Kidney epithelial cell (primary cell): ENCODE data around the gene ZNF180. TPM values are rescaled to one million over a fixed set of nuclear protein-coding genes. Genes with fewer than 3 reads are reported as not detected.

Experiments used
- DNase-seq: peaks from one replicate; pipeline ENCODE4 v3.0.0-alpha.2; 2010; ENCODE audit warnings: low read depth
- H3K27me3 ChIP-seq: 2 replicates; pipeline ENCODE4 v1.6.0; 2011; ENCODE audit warnings: low read length; ENCODE audit not compliant: control insufficient read depth, insufficient read depth
- H3K36me3 ChIP-seq: 2 replicates; pipeline ENCODE4 v1.5.1; 2011; ENCODE audit warnings: low read length; ENCODE audit not compliant: control insufficient read depth, insufficient read depth
- H3K4me3 ChIP-seq: 2 replicates; pipeline ENCODE4 v1.5.1; 2011; ENCODE audit warnings: low read depth, mild to moderate bottlenecking, control low read depth, low read length
- CTCF ChIP-seq: IDR thresholded peaks from 2 replicates; pipeline ENCODE4 v1.5.1; 2011; ENCODE audit warnings: mild to moderate bottlenecking, moderate library complexity, low read length, control low read depth, inconsistent platforms; ENCODE audit not compliant: insufficient read depth, poor library complexity, severe bottlenecking
- total RNA-seq: library from RNA; depleted of rRNA; stranded (reverse); fragments of >200 nt; gene quantifications from 2 replicates; pipeline ENCODE4 v1.2.3, GENCODE V29; 2015

The ZNF180 gene
- total RNA-seq, 1 donor from 2014 or later: 16.6 TPM

GRCh38 chr19:44451687-44452086 is 48.6 kb downstream of the ZNF180 start:
- Histone ChIP-seq H3K27me3 (no peaks in the 10 kb centered on the region), H3K36me3 (no peaks in the 10 kb centered on the region), H3K4me3 (no peak overlapping the region)
- no peak for DNase-seq
- no peak for TF ChIP-seq CTCF

GRCh38 chr19:44447916-44448674 is 52.2 kb downstream of the ZNF180 start, which contains the start of gene ZNF229:
Gene ZNF229 (minus strand): TSS chr19:44448472. CDS start chr19:44442847, 5,625 bp downstream.
- Histone ChIP-seq H3K36me3 (peaks cover 1% of the 10 kb centered on the region), H3K4me3 (peak within 1 kb of the TSS; percentile 80), H3K27me3 (no peaks in the 10 kb centered on the region)
- peak; percentile 87 for DNase-seq
- no peak for TF ChIP-seq CTCF

GRCh38 chr19:44438441-44438840 is 61.9 kb downstream of the ZNF180 start:
- DNase-seq: no peak
- Histone ChIP-seq H3K36me3 (no peaks in the 10 kb centered on the region), H3K27me3 (no peaks in the 10 kb centered on the region), H3K4me3 (no peak overlapping the region)
- TF ChIP-seq CTCF: no peak

GRCh38 chr19:44435441-44435840 is 64.9 kb downstream of the ZNF180 start:
- no peaks in the 10 kb centered on the region for H3K27me3 ChIP-seq
- H3K36me3 ChIP-seq: no peaks in the 10 kb centered on the region
- TF ChIP-seq CTCF: no peak
- no peak overlapping the region for H3K4me3 ChIP-seq
- DNase-seq: no peak

GRCh38 chr19:44430956-44431355 is 69.4 kb downstream of the ZNF180 start:
- no peak for DNase-seq
- no peak overlapping the region for H3K4me3 ChIP-seq
- H3K27me3 ChIP-seq: no peaks in the 10 kb centered on the region
- no peak for TF ChIP-seq CTCF
- H3K36me3 ChIP-seq: peaks cover 4% of the 10 kb centered on the region

Other genes starting within 250 kb of the ZNF180 start
- gene ZNF233, start 240.6 kb downstream of the ZNF180 start, total RNA-seq: 0.14 and 0.38 TPM in 2 replicates
- gene ZNF235, start 195.5 kb downstream of the ZNF180 start, total RNA-seq: 2.2 and 3.9 TPM in 2 replicates
- gene ZNF112, start 143.8 kb downstream of the ZNF180 start, total RNA-seq: 3.6 and 7.6 TPM in 2 replicates
- 3.8 and 5.1 TPM in 2 replicates for gene ZNF285, start 98.9 kb downstream of the ZNF180 start, total RNA-seq
- gene ZNF229, start 52.0 kb downstream of the ZNF180 start, total RNA-seq: 4.9 and 17.5 TPM in 2 replicates
- not detected in 2 replicates for gene CEACAM20, start 29.2 kb upstream of the ZNF180 start, total RNA-seq
- 0.13 TPM in 1 of 2 replicates, not detected in the other for gene IGSF23, start 113.0 kb upstream of the ZNF180 start, total RNA-seq
- 176 and 210 TPM in 2 replicates for gene PVR, start 143.4 kb upstream of the ZNF180 start, total RNA-seq
- gene CEACAM19, start 171.0 kb upstream of the ZNF180 start, total RNA-seq: 6.4 and 10.5 TPM in 2 replicates
- gene CEACAM16, start 198.6 kb upstream of the ZNF180 start, total RNA-seq: not detected in 2 replicates
- 16.2 and 19.1 TPM in 2 replicates for gene BCL3, start 248.2 kb upstream of the ZNF180 start, total RNA-seq